ENCODE measurements around the gene SCFD1.

DNA sequence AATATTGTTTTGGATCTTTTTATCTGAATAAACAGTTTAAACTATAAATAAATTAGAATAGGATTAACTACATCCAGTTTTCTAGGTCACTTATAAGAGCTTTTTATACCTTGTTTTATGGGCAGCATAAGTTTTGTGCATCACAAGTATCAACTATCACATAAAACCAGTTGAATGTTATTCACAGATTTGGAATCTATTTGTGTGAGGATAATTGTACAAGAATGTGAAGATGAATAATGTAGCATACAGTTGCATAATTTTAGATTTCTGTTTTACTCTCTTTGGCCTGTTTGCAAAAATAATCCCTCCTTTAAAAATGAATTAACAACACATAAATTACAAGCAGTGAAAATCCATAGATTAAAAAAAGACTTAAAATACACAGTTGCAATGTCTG, 88.8 kb downstream of the SCFD1 start:
- TF ChIP-seq, protein P1, sequence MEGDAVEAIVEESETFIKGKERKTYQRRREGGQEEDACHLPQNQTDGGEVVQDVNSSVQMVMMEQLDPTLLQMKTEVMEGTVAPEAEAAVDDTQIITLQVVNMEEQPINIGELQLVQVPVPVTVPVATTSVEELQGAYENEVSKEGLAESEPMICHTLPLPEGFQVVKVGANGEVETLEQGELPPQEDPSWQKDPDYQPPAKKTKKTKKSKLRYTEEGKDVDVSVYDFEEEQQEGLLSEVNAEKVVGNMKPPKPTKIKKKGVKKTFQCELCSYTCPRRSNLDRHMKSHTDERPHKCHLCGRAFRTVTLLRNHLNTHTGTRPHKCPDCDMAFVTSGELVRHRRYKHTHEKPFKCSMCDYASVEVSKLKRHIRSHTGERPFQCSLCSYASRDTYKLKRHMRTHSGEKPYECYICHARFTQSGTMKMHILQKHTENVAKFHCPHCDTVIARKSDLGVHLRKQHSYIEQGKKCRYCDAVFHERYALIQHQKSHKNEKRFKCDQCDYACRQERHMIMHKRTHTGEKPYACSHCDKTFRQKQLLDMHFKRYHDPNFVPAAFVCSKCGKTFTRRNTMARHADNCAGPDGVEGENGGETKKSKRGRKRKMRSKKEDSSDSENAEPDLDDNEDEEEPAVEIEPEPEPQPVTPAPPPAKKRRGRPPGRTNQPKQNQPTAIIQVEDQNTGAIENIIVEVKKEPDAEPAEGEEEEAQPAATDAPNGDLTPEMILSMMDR (IDR thresholded peaks at IDR 0.05) = no peak
- TF ChIP-seq POLR2A (IDR thresholded peaks at IDR 0.05) = no peak
